ENCODE data around the gene NEK2. TPM values are rescaled to one million over a fixed set of nuclear protein-coding genes. Genes with fewer than 3 reads are reported as not detected.

NEK2 gene
- total and polyA plus RNA-seq, 4 experiments from 2014 or later, result not detected

DNA sequence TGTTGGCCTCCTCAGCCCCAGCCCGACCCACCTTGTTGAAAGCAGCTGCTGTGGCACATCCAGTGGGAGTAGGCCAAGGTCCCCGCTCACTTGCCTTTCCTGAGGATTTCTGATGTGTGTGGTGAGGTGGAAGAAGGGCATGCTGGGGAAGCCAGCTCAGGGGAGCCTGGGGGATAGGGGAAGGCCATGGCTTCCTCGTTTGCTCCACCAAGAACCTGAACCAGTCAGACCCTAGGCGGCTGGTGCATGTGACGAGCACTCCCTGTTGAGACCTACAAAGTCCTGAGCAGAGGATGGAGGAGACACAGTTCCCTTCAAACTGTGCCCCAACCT lies 58.5 kb downstream of the NEK2 start:
- no peaks in the 10 kb centered on the region for H3K27me3 ChIP-seq (ENCODE audit: insufficient read depth, low read length)
- DNase-seq, result no peak
- Mint-ChIP-seq H3K9me3 (no peaks in the 10 kb centered on the region), H3K27me3 (no peaks in the 10 kb centered on the region), H3K4me3 (no peak overlapping the region), H3K36me3 (no peaks in the 10 kb centered on the region), H3K4me1 (no peaks in the 10 kb centered on the region), H3K27ac (no peak overlapping the region)
- H3K9me3 ChIP-seq (ENCODE audit: control insufficient read depth in 1 of 2, low read length in 2 of 2), result no peaks in the 10 kb centered on the region
- no peaks in the 10 kb centered on the region for H3K36me3 ChIP-seq (ENCODE audit: insufficient read depth, low read length)
- intact Hi-C loops (cut with micrococcal nuclease), result no loop called here
- ChIA-PET CTCF (ENCODE audit: partially characterized antibody) (interaction anchor here (1.3 kb wide), 1 partner anchor 49 kb away, joined by 3 read pairs; no protein-coding TSS in a partner anchor), POLR2A (ENCODE audit: partially characterized antibody) (no interaction called here)
- no peaks in the 10 kb centered on the region for H3K4me1 ChIP-seq (ENCODE audit: insufficient read depth, low read length)
- H3K4me3 ChIP-seq (ENCODE audit: low read length in 2 of 2), result no peak overlapping the region
- no peak overlapping the region for H3K27ac ChIP-seq (ENCODE audit: low read depth, low read length)

DNA sequence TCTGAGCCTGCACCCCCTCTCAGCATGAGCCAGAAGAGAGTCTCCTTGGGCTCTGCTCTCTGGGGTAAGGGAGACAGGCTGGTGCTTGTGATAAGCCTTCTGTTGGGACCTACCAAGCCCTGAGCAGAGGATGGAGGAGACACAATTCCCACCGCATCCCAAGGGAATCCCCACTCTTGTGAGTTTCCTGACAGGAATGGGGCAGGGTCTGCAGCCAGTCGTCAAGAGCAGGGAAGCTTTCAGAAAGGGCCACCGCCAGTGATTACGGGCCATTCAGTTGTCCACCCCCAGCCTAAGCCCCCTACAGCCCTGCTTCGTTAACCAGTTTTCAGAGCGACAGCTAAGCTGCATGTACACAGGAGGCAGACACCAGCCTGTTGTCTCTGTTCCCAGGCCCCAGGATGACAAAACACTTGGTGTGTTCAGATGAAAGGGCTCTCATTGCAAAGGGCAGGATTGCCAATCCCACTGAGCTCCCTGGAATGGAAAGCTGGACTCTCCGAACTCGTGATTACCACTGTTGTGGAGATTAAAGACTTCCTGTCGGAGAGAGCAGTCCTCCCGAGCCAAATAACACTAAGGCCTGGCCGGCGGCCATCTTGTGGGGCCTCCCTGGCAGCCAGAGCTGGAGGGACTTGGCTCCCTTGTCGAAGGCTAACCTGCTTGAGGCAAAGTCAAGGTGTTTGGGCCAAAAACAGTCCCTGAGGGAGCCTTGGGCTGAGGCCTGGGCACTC lies 59.0 kb downstream of the NEK2 start:
- DNase-seq, result no peak
- no peak overlapping the region for H3K4me3 Mint-ChIP-seq
- H3K9me3 Mint-ChIP-seq, result no peaks in the 10 kb centered on the region
- Histone ChIP-seq H3K27me3 (ENCODE audit: insufficient read depth, low read length) (no peaks in the 10 kb centered on the region), H3K4me3 (ENCODE audit: low read length in 2 of 2) (no peak overlapping the region), H3K36me3 (ENCODE audit: insufficient read depth, low read length) (no peaks in the 10 kb centered on the region), H3K4me1 (ENCODE audit: insufficient read depth, low read length) (no peaks in the 10 kb centered on the region), H3K9me3 (ENCODE audit: control insufficient read depth in 1 of 2, low read length in 2 of 2) (no peaks in the 10 kb centered on the region), H3K27ac (ENCODE audit: low read depth, low read length) (no peak overlapping the region)
- intact Hi-C loops (cut with micrococcal nuclease), result no loop called here
- ChIA-PET POLR2A (ENCODE audit: partially characterized antibody) (no interaction called here), CTCF (ENCODE audit: partially characterized antibody) (interaction anchor here (1.3 kb wide), 1 partner anchor 49 kb away, joined by 3 read pairs; no protein-coding TSS in a partner anchor)
- no peaks in the 10 kb centered on the region for H3K4me1 Mint-ChIP-seq
- no peak overlapping the region for H3K27ac Mint-ChIP-seq
- no peaks in the 10 kb centered on the region for H3K27me3 Mint-ChIP-seq
- H3K36me3 Mint-ChIP-seq, result no peaks in the 10 kb centered on the region

DNA sequence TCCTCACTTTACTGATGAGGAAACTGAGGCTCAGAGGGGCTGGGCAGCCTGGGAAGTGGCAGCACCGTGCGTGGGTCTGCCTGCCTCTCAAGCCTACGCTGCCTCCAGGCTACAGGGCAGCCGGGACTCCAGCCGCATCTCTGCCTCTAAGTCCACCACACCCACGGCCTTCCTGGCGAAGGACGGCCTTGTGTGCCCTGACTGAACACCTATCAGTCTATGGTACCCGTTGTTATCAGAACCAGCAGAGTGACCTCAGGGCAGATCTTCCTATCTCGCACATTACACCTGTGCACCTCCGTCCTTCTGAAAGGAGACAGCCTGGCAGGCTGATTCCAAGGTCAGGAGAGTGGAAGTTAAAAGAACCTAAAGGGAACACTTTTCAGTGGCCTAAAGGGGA lies 60.8 kb downstream of the NEK2 start:
- H3K36me3 ChIP-seq (ENCODE audit: insufficient read depth, low read length), result no peaks in the 10 kb centered on the region
- ChIA-PET CTCF (ENCODE audit: partially characterized antibody) (no interaction called here), POLR2A (ENCODE audit: partially characterized antibody) (no interaction called here)
- intact Hi-C loops (cut with micrococcal nuclease), result no loop called here
- H3K4me3 Mint-ChIP-seq, result no peak overlapping the region
- no peak overlapping the region for H3K4me3 ChIP-seq (ENCODE audit: low read length in 2 of 2)
- no peak overlapping the region for H3K27ac ChIP-seq (ENCODE audit: low read depth, low read length)
- no peaks in the 10 kb centered on the region for H3K9me3 ChIP-seq (ENCODE audit: control insufficient read depth in 1 of 2, low read length in 2 of 2)
- no peaks in the 10 kb centered on the region for H3K4me1 Mint-ChIP-seq
- no peak overlapping the region for H3K27ac Mint-ChIP-seq
- H3K36me3 Mint-ChIP-seq, result no peaks in the 10 kb centered on the region
- no peaks in the 10 kb centered on the region for H3K27me3 ChIP-seq (ENCODE audit: insufficient read depth, low read length)
- H3K27me3 Mint-ChIP-seq, result no peaks in the 10 kb centered on the region
- H3K4me1 ChIP-seq (ENCODE audit: insufficient read depth, low read length), result no peaks in the 10 kb centered on the region
- H3K9me3 Mint-ChIP-seq, result no peaks in the 10 kb centered on the region
- no peak for DNase-seq

DNA sequence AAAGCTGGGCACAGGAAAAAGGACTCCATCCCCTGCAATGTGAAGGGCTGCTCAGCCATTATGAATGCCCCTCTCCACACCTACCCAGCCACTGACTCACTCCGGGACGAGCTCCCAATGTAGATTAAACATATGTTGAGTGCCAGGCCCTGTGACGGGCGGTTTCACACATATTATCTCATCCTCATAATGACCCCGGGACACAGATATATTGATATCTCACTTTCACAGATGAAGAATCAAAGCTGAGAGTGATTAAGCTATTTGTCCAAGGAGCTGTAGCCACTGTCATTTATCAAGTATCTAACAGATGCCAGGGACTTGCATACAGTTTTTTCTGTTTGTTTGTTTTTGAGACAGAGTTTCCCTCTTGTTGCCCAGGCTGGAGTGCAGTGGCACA lies 61.5 kb downstream of the NEK2 start:
- Histone ChIP-seq H3K27me3 (ENCODE audit: insufficient read depth, low read length) (no peaks in the 10 kb centered on the region), H3K36me3 (ENCODE audit: insufficient read depth, low read length) (no peaks in the 10 kb centered on the region), H3K4me3 (ENCODE audit: low read length in 2 of 2) (no peak overlapping the region), H3K9me3 (ENCODE audit: control insufficient read depth in 1 of 2, low read length in 2 of 2) (no peaks in the 10 kb centered on the region), H3K27ac (ENCODE audit: low read depth, low read length) (no peak overlapping the region), H3K4me1 (ENCODE audit: insufficient read depth, low read length) (no peaks in the 10 kb centered on the region)
- no peaks in the 10 kb centered on the region for H3K27me3 Mint-ChIP-seq
- POLR2A ChIA-PET (ENCODE audit: partially characterized antibody), result no interaction called here
- no peaks in the 10 kb centered on the region for H3K4me1 Mint-ChIP-seq
- no peak for DNase-seq
- no peak overlapping the region for H3K4me3 Mint-ChIP-seq
- H3K27ac Mint-ChIP-seq, result peak overlapping the region in 2 of 7 donors; percentile 57 to 70
- H3K36me3 Mint-ChIP-seq, result no peaks in the 10 kb centered on the region
- intact Hi-C loops (cut with micrococcal nuclease), result no loop called here
- CTCF ChIA-PET (ENCODE audit: partially characterized antibody), result interaction anchor here (1.2 kb wide), 1 partner anchor 9 kb away, joined by 3 read pairs; no protein-coding TSS in a partner anchor
- no peaks in the 10 kb centered on the region for H3K9me3 Mint-ChIP-seq

DNA sequence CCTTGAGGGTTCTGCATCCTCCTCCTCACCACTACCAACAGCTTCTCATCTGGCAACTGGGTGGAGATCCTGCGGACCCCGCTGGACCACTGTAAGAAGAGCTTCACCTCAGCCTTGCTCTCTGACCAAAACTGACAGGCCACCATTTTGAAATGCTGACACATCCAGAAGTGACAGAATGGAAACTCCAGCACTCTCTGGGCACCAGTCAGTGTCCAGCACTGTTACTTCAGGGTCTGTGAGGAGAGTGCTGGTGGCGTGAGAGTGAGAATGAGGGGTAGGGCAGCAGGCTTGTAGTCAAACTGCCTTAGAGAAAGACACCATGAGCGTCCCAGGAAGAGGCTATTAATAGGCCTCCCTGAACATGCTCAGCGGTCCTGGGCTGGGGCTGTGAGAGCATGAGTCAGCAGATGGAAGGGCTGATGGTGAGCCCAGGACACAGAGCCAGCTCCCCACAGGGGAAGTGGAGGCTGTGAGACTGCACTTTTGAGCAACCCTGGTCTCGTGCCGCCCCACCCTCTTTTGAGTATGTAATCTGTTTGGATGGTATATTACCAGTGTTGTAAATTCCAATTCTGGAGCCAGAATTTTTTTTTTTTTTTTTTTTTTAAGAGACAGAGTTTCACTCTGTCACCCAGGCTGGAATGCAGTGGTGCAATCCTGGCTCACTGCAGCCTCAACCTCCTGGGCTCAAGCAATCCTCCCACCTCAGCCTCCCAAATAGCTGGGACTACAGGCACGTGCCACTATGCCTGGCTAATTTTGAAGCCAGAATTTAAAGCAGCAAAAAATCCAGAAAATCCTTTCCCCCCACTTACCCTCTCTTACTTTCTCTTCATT lies 62.1 kb downstream of the NEK2 start:
- Mint-ChIP-seq H3K36me3 (no peaks in the 10 kb centered on the region), H3K27ac (peak overlapping the region in 2 of 7 donors; percentile 57 to 70), H3K27me3 (no peaks in the 10 kb centered on the region), H3K4me3 (no peak overlapping the region), H3K9me3 (no peaks in the 10 kb centered on the region), H3K4me1 (no peaks in the 10 kb centered on the region)
- intact Hi-C loops (cut with micrococcal nuclease), result no loop called here
- H3K27ac ChIP-seq (ENCODE audit: low read depth, low read length), result no peak overlapping the region
- no peaks in the 10 kb centered on the region for H3K27me3 ChIP-seq (ENCODE audit: insufficient read depth, low read length)
- no peak overlapping the region for H3K4me3 ChIP-seq (ENCODE audit: low read length in 2 of 2)
- H3K36me3 ChIP-seq (ENCODE audit: insufficient read depth, low read length), result no peaks in the 10 kb centered on the region
- CTCF ChIA-PET (ENCODE audit: partially characterized antibody), result interaction anchor here (0.7 to 1.2 kb wide), 2 partner anchors 8 to 885 kb away, joined by 3 read pairs; no protein-coding TSS in a partner anchor
- POLR2A ChIA-PET (ENCODE audit: partially characterized antibody), result no interaction called here
- no peaks in the 10 kb centered on the region for H3K9me3 ChIP-seq (ENCODE audit: control insufficient read depth in 1 of 2, low read length in 2 of 2)
- DNase-seq, result no peak
- H3K4me1 ChIP-seq (ENCODE audit: insufficient read depth, low read length), result no peaks in the 10 kb centered on the region

DNA sequence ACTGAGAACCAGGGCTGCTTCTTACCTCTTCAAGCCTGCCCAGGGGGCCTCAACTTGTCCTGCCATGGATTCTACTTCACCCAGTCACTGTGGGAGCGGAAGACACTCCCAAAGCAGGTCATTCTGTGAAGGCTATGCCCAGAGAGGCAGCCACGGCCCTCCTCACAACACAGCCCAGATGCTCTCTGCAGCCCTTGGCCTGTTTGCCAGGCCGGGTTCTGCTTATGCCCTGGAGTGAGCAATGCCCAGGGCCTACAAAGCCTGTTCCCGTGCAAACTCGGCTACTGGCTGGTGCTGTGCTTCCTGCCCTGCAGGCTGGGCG lies 62.7 kb downstream of the NEK2 start:
- Mint-ChIP-seq H3K27ac (no peak overlapping the region), H3K36me3 (no peaks in the 10 kb centered on the region), H3K4me1 (peaks cover 0 to 4% (median 2%) of the 10 kb centered on the region in 4 donors), H3K27me3 (no peaks in the 10 kb centered on the region), H3K4me3 (no peak overlapping the region), H3K9me3 (peaks cover 0 to 4% (median 0%) of the 10 kb centered on the region in 8 donors)
- Histone ChIP-seq H3K27me3 (ENCODE audit: insufficient read depth, low read length) (no peaks in the 10 kb centered on the region), H3K4me1 (ENCODE audit: insufficient read depth, low read length) (no peaks in the 10 kb centered on the region), H3K9me3 (ENCODE audit: control insufficient read depth in 1 of 2, low read length in 2 of 2) (no peaks in the 10 kb centered on the region), H3K27ac (ENCODE audit: low read depth, low read length) (no peak overlapping the region), H3K4me3 (ENCODE audit: low read length in 2 of 2) (no peak overlapping the region), H3K36me3 (ENCODE audit: insufficient read depth, low read length) (no peaks in the 10 kb centered on the region)
- ChIA-PET CTCF (ENCODE audit: partially characterized antibody) (no interaction called here), POLR2A (ENCODE audit: partially characterized antibody) (no interaction called here)
- DNase-seq, result no peak
- intact Hi-C loops (cut with micrococcal nuclease), result no loop called here
